HCT116 (cell line): ENCODE measurements around the gene POF1B.

Experiments
- CEBPB ChIP-seq: IDR thresholded peaks from 2 replicates; pipeline ENCODE4 v1.6.1; 2012; ENCODE audit warnings: low read depth
- CTCF ChIP-seq, 3 experiments: fragments of 200-600 bp in 1 of 3; sonication (generic) in 1 of 3; IDR thresholded peaks in 2 of 3; conservative IDR thresholded peaks in 1 of 3; 2 replicates each; pipeline ENCODE4 v1.5.1; 2012 to 2017; ENCODE audit warnings: low read depth in 2 of 3, low read length in 2 of 3, antibody characterized with exemption in 1 of 3, borderline replicate concordance in 1 of 3, control low read depth in 1 of 3, mild to moderate bottlenecking in 1 of 3, mixed read lengths in 1 of 3, mixed run types in 1 of 3, moderate library complexity in 1 of 3; ENCODE audit not compliant: insufficient read depth in 1 of 3
- EZH2 ChIP-seq: fragments of 200-600 bp; sonication (generic); IDR thresholded peaks from 2 replicates; pipeline ENCODE4 v1.6.1; 2017; ENCODE audit warnings: antibody characterized with exemption, mixed run types
- EZH2phosphoT487 ChIP-seq: fragments of 200-600 bp; IDR thresholded peaks from 2 replicates; pipeline ENCODE4 v1.6.1; 2018; ENCODE audit warnings: antibody characterized with exemption, borderline replicate concordance
- JUND ChIP-seq: IDR thresholded peaks from 2 replicates; pipeline ENCODE4 v1.6.1; 2012
- POLR2A ChIP-seq: IDR thresholded peaks from 2 replicates; pipeline ENCODE4 v1.7.0; 2011; ENCODE audit warnings: borderline replicate concordance; ENCODE audit not compliant: insufficient read depth, insufficient read length; ENCODE audit errors: extremely low read depth
- POLR2AphosphoS5 ChIP-seq: IDR thresholded peaks from 2 replicates; pipeline ENCODE4 v1.6.1; 2011; ENCODE audit warnings: mild to moderate bottlenecking, low read depth, low read length, moderate library complexity
- RAD21 ChIP-seq: IDR thresholded peaks from 2 replicates; pipeline ENCODE4 v1.6.1; 2012; ENCODE audit warnings: low read depth, mild to moderate bottlenecking
- REST ChIP-seq: IDR thresholded peaks from 2 replicates; pipeline ENCODE4 v1.6.1; 2012; ENCODE audit warnings: low read depth
- SRF ChIP-seq: IDR thresholded peaks from 2 replicates; pipeline ENCODE4 v1.6.1; 2012; ENCODE audit warnings: low read depth
- TCF7L2 ChIP-seq: IDR thresholded peaks from 2 replicates; pipeline ENCODE4 v1.7.0; 2011; ENCODE audit warnings: borderline replicate concordance, inconsistent platforms; ENCODE audit not compliant: insufficient read depth, insufficient read length; ENCODE audit errors: extremely low read depth
- YY1 ChIP-seq: IDR thresholded peaks from 2 replicates; pipeline ENCODE4 v1.6.1; 2011; ENCODE audit warnings: low read length, low read depth, moderate library complexity, mild to moderate bottlenecking; ENCODE audit not compliant: insufficient replicate concordance; ENCODE audit errors: extremely low read depth
- ZNF274 ChIP-seq: fragments of 200-500 bp; sonication (Bioruptor generic); IDR thresholded peaks from 2 replicates; pipeline ENCODE4 v1.6.1; 2014; ENCODE audit warnings: mild to moderate bottlenecking, low read depth, low read length, inconsistent platforms

GRCh38 chrX:85359051-85359450 is 20.4 kb downstream of the POF1B start:
- TF ChIP-seq EZH2phosphoT487 = no peak
- no peak for TF ChIP-seq CTCF (IDR thresholded peaks at IDR 0.05 in 2 of 3, conservative IDR thresholded peaks at IDR 0.05 in 1 of 3; ENCODE audit: borderline replicate concordance in 1 of 3, insufficient read depth in 1 of 3, low read depth in 2 of 3, low read length in 2 of 3)
- TF ChIP-seq TCF7L2 = no peak
- TF ChIP-seq POLR2A = no peak
- no peak for TF ChIP-seq REST
- no peak for TF ChIP-seq POLR2AphosphoS5
- no peak for TF ChIP-seq CEBPB
- TF ChIP-seq SRF = no peak
- TF ChIP-seq EZH2 = no peak
- no peak for TF ChIP-seq JUND
- TF ChIP-seq YY1 = no peak
- no peak for TF ChIP-seq RAD21
- no peak for TF ChIP-seq ZNF274
